Spleen (tissue), 11 donors: Measurements from ENCODE around the gene PRCP. TPM values are rescaled to one million over a fixed set of nuclear protein-coding genes. Genes with fewer than 3 reads are reported as not detected.

Experiments
- DNase-seq: peaks from one replicate; pipeline ENCODE4 v3.0.0-alpha.2; 2020
- H3K27ac ChIP-seq, 8 donors: fragments of 200-600 bp; sonication (generic) in 7 of 8; 1 replicate in 4 of 8; 2 replicates in 4 of 8; pipeline versions ENCODE4 v1.5.0 to v1.8.0; 2016 to 2021; ENCODE audit warnings: inconsistent platforms in 4 of 8, mild to moderate bottlenecking in 4 of 8, moderate library complexity in 1 of 8
- H3K27me3 ChIP-seq, 7 donors: fragments of 200-600 bp; sonication (generic) in 6 of 7; replicated peaks in 1 of 7; 1 replicate in 4 of 7; 2 replicates in 3 of 7; pipeline versions ENCODE4 v1.5.0 to v1.8.0; 2016 to 2021; ENCODE audit warnings: inconsistent platforms in 3 of 7, mild to moderate bottlenecking in 1 of 7
- H3K36me3 ChIP-seq, 6 donors: fragments of 200-600 bp; sonication (generic) in 5 of 6; 1 replicate in 4 of 6; 2 replicates in 2 of 6; pipeline versions ENCODE4 v1.5.0 to v1.8.0; 2016 to 2021; ENCODE audit warnings: inconsistent platforms in 2 of 6
- H3K4me1 ChIP-seq, 6 donors: fragments of 200-600 bp; sonication (generic) in 5 of 6; 1 replicate in 3 of 6; 2 replicates in 3 of 6; pipeline versions ENCODE4 v1.5.0 to v1.8.0; 2016 to 2021; ENCODE audit warnings: inconsistent platforms in 3 of 6
- H3K4me3 ChIP-seq, 8 donors: fragments of 200-600 bp; sonication (generic) in 7 of 8; 1 replicate in 4 of 8; 2 replicates in 4 of 8; pipeline versions ENCODE4 v1.5.0 to v1.8.0; 2016 to 2021; ENCODE audit warnings: inconsistent platforms in 4 of 8, mild to moderate bottlenecking in 4 of 8, moderate library complexity in 2 of 8
- H3K9me3 ChIP-seq, 8 donors: fragments of 200-600 bp; sonication (generic) in 7 of 8; 1 replicate in 4 of 8; 2 replicates in 4 of 8; pipeline versions ENCODE4 v1.5.0 to v1.8.0; 2016 to 2021; ENCODE audit warnings: inconsistent platforms in 4 of 8
- CTCF ChIP-seq, 11 experiments: fragments of 200-600 bp in 7 of 11; fragments of 450-650 bp in 4 of 11; sonication (generic) in 4 of 11; IDR thresholded peaks in 8 of 11; conservative IDR thresholded peaks in 3 of 11; 1 replicate in 7 of 11; 2 replicates in 4 of 11; pipeline versions ENCODE4 v1.4.0 to v1.8.0; 2016 to 2021; ENCODE audit warnings: antibody characterized with exemption in 11 of 11, inconsistent platforms in 4 of 11, mild to moderate bottlenecking in 1 of 11
- POLR2A ChIP-seq, 3 donors: fragments of 450-650 bp; IDR thresholded peaks; one replicate each; pipeline ENCODE4 v1.5.1; 2017; ENCODE audit warnings: antibody characterized with exemption in 3 of 3, mild to moderate bottlenecking in 1 of 3
- POLR2AphosphoS5 ChIP-seq, 3 donors: sonication (generic); formaldehyde crosslinking; IDR thresholded peaks; one replicate each; pipeline ENCODE4 v1.5.1; 2017; ENCODE audit warnings: antibody characterized with exemption in 3 of 3
- WGBS, 5 donors: extraction: QIAGEN DNeasy Blood & Tissue Kit in 3 of 5; methylation state at CpG; one replicate each; pipeline versions ENCODE4 v1.1.5 to v1.1.7; 2013 to 2018; 5-methylcytosine and 5-hydroxymethylcytosine counted together
- intact Hi-C: fragments of 100-400 bp; cut with DNase I; formaldehyde crosslinking; loops from one replicate; pipeline ENCODE4 v1.15.0; 2023; ENCODE audit warnings: low total_unique reads
- polyA plus RNA-seq, 3 donors: library from polyadenylated mRNA; stranded (reverse); fragments of 200-250 nt; gene quantifications; one replicate each; pipeline ENCODE4 v1.2.1, GENCODE V29; 2013
- total RNA-seq, 7 donors: library from RNA; depleted of rRNA in 3 of 7; stranded (reverse); fragments of >200 nt in 3 of 7; fragmentation: NEBNext Ultra II Directional in 4 of 7; extraction: Animal tissue kit (Norgen Biotek cat#: 25700) in 4 of 7; gene quantifications; one replicate each; pipeline versions ENCODE4 v1.1.0 to v1.2.1, GENCODE V29; 2016 to 2021
- donor health status: healthy with polysubstance abuse.
- donor health status: DM: no; HTN: no; CAD: no; lungs with moderate emphysema.
- donor health status: DM: no; HTN: no; CAD: no.
- donor health status: Bipolar disorder and iron deficiency.
- donor health status: healthy.
- donor health status: DM: no; HTN: no; CAD: no.
- donor health status: DM: yes; HTN: yes; CAD: no.

PRCP gene
- total and polyA plus RNA-seq, 10 donors = 22.2 to 85.7 (median 65.7) TPM

- H3K4me3 ChIP-seq = no peak overlapping the region
- 71 to 87% (median 75%) methylated on average over 3 to 8 of the region's 8 CpGs for WGBS, 5 donors
- no peak for DNase-seq
- H3K4me1 ChIP-seq = no peaks in the 10 kb centered on the region
- TF ChIP-seq POLR2AphosphoS5 (IDR thresholded peaks at IDR 0.05) (no peak), POLR2A (IDR thresholded peaks at IDR 0.05) (no peak), CTCF (IDR thresholded peaks at IDR 0.05 in 8 of 11, conservative IDR thresholded peaks at IDR 0.05 in 3 of 11) (no peak)
- H3K27ac ChIP-seq = no peak overlapping the region
- H3K27me3 ChIP-seq = peaks cover 0 to 29% (median 0%) of the 10 kb centered on the region in 7 donors
- intact Hi-C loops = no loop called here
- H3K36me3 ChIP-seq = no peaks in the 10 kb centered on the region
- no peaks in the 10 kb centered on the region for H3K9me3 ChIP-seq
These were observed 88.9 kb downstream of the PRCP start for GRCh38 chr11:82811369-82811768.

- no peaks in the 10 kb centered on the region for H3K9me3 ChIP-seq
- no peak for DNase-seq
- H3K4me1 ChIP-seq = no peaks in the 10 kb centered on the region
- no peak overlapping the region for H3K27ac ChIP-seq
- H3K36me3 ChIP-seq = no peaks in the 10 kb centered on the region
- peaks cover 0 to 36% (median 0%) of the 10 kb centered on the region in 7 donors for H3K27me3 ChIP-seq
- intact Hi-C loops = no loop called here
- no peak overlapping the region for H3K4me3 ChIP-seq
- TF ChIP-seq CTCF (IDR thresholded peaks at IDR 0.05 in 8 of 11, conservative IDR thresholded peaks at IDR 0.05 in 3 of 11) (no peak), POLR2A (IDR thresholded peaks at IDR 0.05) (no peak), POLR2AphosphoS5 (IDR thresholded peaks at IDR 0.05) (no peak)
- WGBS, 5 donors = 61 to 72% (median 65%) methylated on average over 3 of the region's 3 CpGs
These were observed 89.5 kb downstream of the PRCP start for GRCh38 chr11:82810738-82811137.

GRCh38 chr11:82810326-82810725 is 89.9 kb downstream of the PRCP start:
- Histone ChIP-seq H3K36me3 (no peaks in the 10 kb centered on the region), H3K27me3 (peaks cover 0 to 40% (median 0%) of the 10 kb centered on the region in 7 donors), H3K4me3 (no peak overlapping the region), H3K9me3 (no peaks in the 10 kb centered on the region), H3K27ac (no peak overlapping the region), H3K4me1 (no peaks in the 10 kb centered on the region)
- DNase-seq = no peak
- no peak for TF ChIP-seq POLR2AphosphoS5 (IDR thresholded peaks at IDR 0.05)
- TF ChIP-seq CTCF (IDR thresholded peaks at IDR 0.05 in 8 of 11, conservative IDR thresholded peaks at IDR 0.05 in 3 of 11) = no peak
- TF ChIP-seq POLR2A (IDR thresholded peaks at IDR 0.05) = no peak
- intact Hi-C loops = no loop called here
- WGBS, 5 donors = 47 to 67% (median 63%) methylated on average over 1 of the region's 1 CpG

- no peaks in the 10 kb centered on the region for H3K9me3 ChIP-seq
- no peaks in the 10 kb centered on the region for H3K36me3 ChIP-seq
- H3K4me1 ChIP-seq = no peaks in the 10 kb centered on the region
- H3K4me3 ChIP-seq = no peak overlapping the region
- no peak for DNase-seq
- 86 to 95% (median 88%) methylated on average over 3 of the region's 3 CpGs for WGBS, 5 donors
- no peak overlapping the region for H3K27ac ChIP-seq
- TF ChIP-seq POLR2AphosphoS5 (IDR thresholded peaks at IDR 0.05) (no peak), POLR2A (IDR thresholded peaks at IDR 0.05) (no peak), CTCF (IDR thresholded peaks at IDR 0.05 in 8 of 11, conservative IDR thresholded peaks at IDR 0.05 in 3 of 11) (no peak)
- H3K27me3 ChIP-seq = peaks cover 0 to 42% (median 6%) of the 10 kb centered on the region in 7 donors
- intact Hi-C loops = no loop called here
These were observed 92.6 kb downstream of the PRCP start for GRCh38 chr11:82807646-82808045.
